HCT116 (cell line): ENCODE measurements around the gene OR8D2. TPM values are rescaled to one million over a fixed set of nuclear protein-coding genes. Genes with fewer than 3 reads are reported as not detected.

Experiments
- ATAC-seq: fragments of 200-7000 bp; cut with Tn5 transposase; 2 replicates; pipeline ENCODE4 v1.9.1; 2020; ENCODE audit warnings: mild to moderate bottlenecking, moderate library complexity
- BruUV-seq: library from RNA; stranded (reverse); fragments of 400-500 nt; replicated peaks from 2 replicates; lab custom pipeline; 2021; lab: Mats Ljungman, UMichigan
- CTCF ChIA-PET: fragments of 300-600 bp; sonication (Branson Sonifier 250); formaldehyde crosslinking; loops from one replicate; lab custom pipeline; 2021; ENCODE audit warnings: antibody characterized with exemption; lab: Charles Lee
- POLR2A ChIA-PET: fragments of 300-600, 350-600 bp; sonication (Branson Sonifier 250); formaldehyde crosslinking; loops from one replicate; lab custom pipeline; 2021; ENCODE audit warnings: antibody characterized with exemption; lab: Charles Lee
- RAD21 ChIA-PET, 2 experiments: fragments of 300-600 bp; sonication (Branson Sonifier 250); formaldehyde crosslinking; loops; one replicate each; lab custom pipeline; 2023; ENCODE audit warnings: low total read pairs in 2 of 2; ENCODE audit not compliant: uncharacterized antibody in 2 of 2, unreplicated experiment in 2 of 2, low non-redundant PET in 1 of 2; lab: Charles Lee
- DNase-seq: peaks from one replicate; pipeline ENCODE4 v3.0.0-alpha.2; 2010; ENCODE audit warnings: low read depth, low spot score
- H2AFZ ChIP-seq: fragments of 200-600 bp; shearing (Covaris generic), sonication (generic); 2 replicates; pipeline ENCODE4 v1.6.1; 2017; ENCODE audit warnings: low read depth, mixed run types, mixed read lengths, antibody characterized with exemption, low read length; ENCODE audit not compliant: poor library complexity, severe bottlenecking
- H3K27ac ChIP-seq: 2 replicates; pipeline ENCODE4 v1.5.1; 2012; ENCODE audit warnings: low read depth, low read length
- H3K27me3 ChIP-seq: fragments of 200-600 bp; sonication (generic); 2 replicates; pipeline ENCODE4 v1.6.1; 2016; ENCODE audit warnings: mixed run types, low read length, mixed read lengths; ENCODE audit not compliant: insufficient read depth
- H3K36me3 ChIP-seq, 2 experiments: fragments of 200-500 bp in 1 of 2; fragments of 200-600 bp in 1 of 2; sonication (Bioruptor generic) in 1 of 2; sonication (generic) in 1 of 2; 2 replicates each; pipeline versions ENCODE4 v1.5.1 to v1.6.1; 2014 to 2016; ENCODE audit warnings: low read length in 2 of 2, inconsistent platforms in 1 of 2, mixed read lengths in 1 of 2, mixed run types in 1 of 2; ENCODE audit not compliant: insufficient read depth in 2 of 2, control insufficient read depth in 1 of 2
- H3K4me1 ChIP-seq, 2 experiments: fragments of 200-600 bp in 1 of 2; sonication (generic) in 1 of 2; 2 replicates each; pipeline versions ENCODE4 v1.5.1 to v1.6.1; 2012 to 2017; ENCODE audit warnings: low read length in 2 of 2, inconsistent platforms in 1 of 2, mild to moderate bottlenecking in 1 of 2, mixed read lengths in 1 of 2, mixed run types in 1 of 2, moderate library complexity in 1 of 2; ENCODE audit not compliant: insufficient read depth in 2 of 2, control insufficient read depth in 1 of 2
- H3K4me2 ChIP-seq: fragments of 200-600 bp; sonication (generic); 2 replicates; pipeline ENCODE4 v1.6.1; 2017; ENCODE audit warnings: mixed run types, low read length, mixed read lengths
- H3K4me3 ChIP-seq, 2 experiments: fragments of 200-600 bp in 1 of 2; sonication (generic) in 1 of 2; replicated peaks in 1 of 2; 2 replicates each; pipeline ENCODE4 v1.5.1; 2011 to 2016; ENCODE audit warnings: low read length in 2 of 2, control low read depth in 1 of 2, low read depth in 1 of 2, mild to moderate bottlenecking in 1 of 2, mixed read lengths in 1 of 2, mixed run types in 1 of 2
- H3K79me2 ChIP-seq: fragments of 200-600 bp; sonication (generic); 2 replicates; pipeline ENCODE4 v1.6.1; 2017; ENCODE audit warnings: mild to moderate bottlenecking, mixed run types, low read length, moderate library complexity, mixed read lengths; ENCODE audit not compliant: insufficient read depth
- H3K9ac ChIP-seq: fragments of 200-600 bp; sonication (generic); 2 replicates; pipeline ENCODE4 v1.6.1; 2016; ENCODE audit warnings: low read length, mixed read lengths
- H3K9me2 ChIP-seq: fragments of 200-600 bp; sonication (generic), shearing (Covaris generic); 2 replicates; pipeline ENCODE4 v1.6.1; 2017; ENCODE audit warnings: mixed run types, mild to moderate bottlenecking, moderate library complexity; ENCODE audit not compliant: insufficient read depth
- H3K9me3 ChIP-seq, 2 experiments: fragments of 200-500 bp in 1 of 2; fragments of 200-600 bp in 1 of 2; sonication (Bioruptor generic) in 1 of 2; sonication (generic) in 1 of 2; 2 replicates each; pipeline ENCODE4 v1.6.1; 2014 to 2017; ENCODE audit warnings: low read length in 2 of 2, mixed read lengths in 2 of 2, inconsistent platforms in 1 of 2, low read depth in 1 of 2, mild to moderate bottlenecking in 1 of 2, mixed run types in 1 of 2, moderate library complexity in 1 of 2; ENCODE audit not compliant: control insufficient read depth in 1 of 2, insufficient read depth in 1 of 2
- H4K20me1 ChIP-seq: fragments of 200-600 bp; sonication (generic), shearing (Covaris generic); 2 replicates; pipeline ENCODE4 v1.6.1; 2017; ENCODE audit warnings: mixed run types, mild to moderate bottlenecking, moderate library complexity; ENCODE audit not compliant: insufficient read depth
- CBX3 ChIP-seq: IDR thresholded peaks from 2 replicates; pipeline ENCODE4 v1.6.1; 2012; ENCODE audit warnings: low read depth
- CEBPB ChIP-seq: IDR thresholded peaks from 2 replicates; pipeline ENCODE4 v1.6.1; 2012; ENCODE audit warnings: low read depth
- EGR1 ChIP-seq: IDR thresholded peaks from 2 replicates; pipeline ENCODE4 v1.6.1; 2012; ENCODE audit warnings: low read depth
- ELF1 ChIP-seq: IDR thresholded peaks from 2 replicates; pipeline ENCODE4 v1.6.1; 2012; ENCODE audit warnings: low read depth, borderline replicate concordance
- JUND ChIP-seq: IDR thresholded peaks from 2 replicates; pipeline ENCODE4 v1.6.1; 2012
- REST ChIP-seq: IDR thresholded peaks from 2 replicates; pipeline ENCODE4 v1.6.1; 2012; ENCODE audit warnings: low read depth
- TCF7L2 ChIP-seq: IDR thresholded peaks from 2 replicates; pipeline ENCODE4 v1.7.0; 2011; ENCODE audit warnings: borderline replicate concordance, inconsistent platforms; ENCODE audit not compliant: insufficient read depth, insufficient read length; ENCODE audit errors: extremely low read depth
- YY1 ChIP-seq: IDR thresholded peaks from 2 replicates; pipeline ENCODE4 v1.6.1; 2011; ENCODE audit warnings: low read length, low read depth, moderate library complexity, mild to moderate bottlenecking; ENCODE audit not compliant: insufficient replicate concordance; ENCODE audit errors: extremely low read depth
- intact Hi-C: fragments of 100-400 bp; cut with micrococcal nuclease; formaldehyde crosslinking; loops from 2 replicates; pipeline ENCODE4 v1.10.0; 2022
- total RNA-seq: library from RNA; stranded (reverse); gene quantifications from one replicate; pipeline ENCODE4 v1.2.1, GENCODE V29; 2021; ENCODE audit not compliant: unreplicated experiment

OR8D2 gene
- total RNA-seq, 1 experiment from 2014 or later, result not detected

DNA sequence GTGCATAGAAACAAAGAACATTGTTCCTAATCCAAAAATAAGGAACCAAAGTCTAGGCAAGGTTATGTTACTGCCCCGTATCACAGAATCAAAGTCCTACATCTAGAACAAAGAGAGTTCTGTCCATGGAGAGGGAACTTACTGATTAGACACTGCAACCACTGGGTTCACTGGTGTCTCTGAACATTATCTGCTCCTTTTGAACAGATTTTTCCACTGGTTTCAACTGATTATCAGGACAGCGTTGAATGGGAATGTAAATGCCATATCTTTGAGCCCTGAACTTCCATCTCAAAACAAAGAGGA, 20.1 kb upstream of the OR8D2 start:
- no peak overlapping the region for H3K4me2 ChIP-seq
- no peak overlapping the region for H3K4me3 ChIP-seq
- no peak overlapping the region for H3K27ac ChIP-seq
- H3K9me3 ChIP-seq, result no peaks in the 10 kb centered on the region
- no peak overlapping the region for H3K9ac ChIP-seq
- RAD21 ChIA-PET, result no interaction called here
- POLR2A ChIA-PET, result no interaction called here
- DNase-seq, result no peak
- H4K20me1 ChIP-seq, result no peaks in the 10 kb centered on the region
- no peaks in the 10 kb centered on the region for H3K36me3 ChIP-seq
- H3K27me3 ChIP-seq, result peaks cover 14% of the 10 kb centered on the region; the same call in 1 of the 2 replicates
- CTCF ChIA-PET, result no interaction called here
- no peak overlapping the region for H2AFZ ChIP-seq
- TF ChIP-seq REST (no peak), JUND (no peak), YY1 (no peak), CEBPB (no peak), TCF7L2 (no peak), ELF1 (no peak), EGR1 (no peak), CBX3 (no peak)
- H3K4me1 ChIP-seq, result no peaks in the 10 kb centered on the region
- no peaks in the 10 kb centered on the region for H3K9me2 ChIP-seq
- no TSS peak for BruUV-seq
- intact Hi-C loops, result no loop called here
- no peak for ATAC-seq
- H3K79me2 ChIP-seq, result no peaks in the 10 kb centered on the region
